ENCODE results near the gene ANAPC4. TPM values are rescaled to one million over a fixed set of nuclear protein-coding genes. Genes with fewer than 3 reads are reported as not detected.

ANAPC4 gene
- total and polyA plus RNA-seq, 12 donors = 14.0 to 95.4 (median 33.9) TPM

GRCh38 chr4:25347473-25347872 lies 29.6 kb upstream of the ANAPC4 start:
- WGBS, 4 donors = 76 to 91% (median 88%) methylated on average over 2 of the region's 2 CpGs
- DNase-seq = no peak
- TF ChIP-seq CTCF (IDR thresholded peaks at IDR 0.05) = no peak
- no peak overlapping the region for H3K4me3 ChIP-seq
- no peaks in the 10 kb centered on the region for H3K27me3 ChIP-seq
- peaks cover 0 to 3% of the 10 kb centered on the region in 2 donors for H3K36me3 ChIP-seq (replicated peaks in 1 of 2)
- H3K27ac ChIP-seq = no peak overlapping the region
- intact Hi-C loops (cut with DNase I) = no loop called here
- no peaks in the 10 kb centered on the region for H3K9me3 ChIP-seq (replicated peaks in 1 of 3)
- H3K4me1 ChIP-seq (replicated peaks in 1 of 2) = no peaks in the 10 kb centered on the region

- H3K4me3 ChIP-seq = no peak overlapping the region
- no peaks in the 10 kb centered on the region for H3K4me1 ChIP-seq (replicated peaks in 1 of 2)
- no peak overlapping the region for H3K27ac ChIP-seq
- WGBS, 4 donors = 69 to 99% (median 96%) methylated on average over 2 of the region's 2 CpGs
- peaks cover 0 to 3% of the 10 kb centered on the region in 2 donors for H3K36me3 ChIP-seq (replicated peaks in 1 of 2)
- intact Hi-C loops (cut with DNase I) = no loop called here
- TF ChIP-seq CTCF (IDR thresholded peaks at IDR 0.05) = no peak
- TF ChIP-seq POLR2A (IDR thresholded peaks at IDR 0.05) = no peak
- H3K9me3 ChIP-seq (replicated peaks in 1 of 3) = no peaks in the 10 kb centered on the region
- H3K27me3 ChIP-seq = no peaks in the 10 kb centered on the region
- no peak for DNase-seq
These were observed 29.1 kb upstream of the ANAPC4 start for GRCh38 chr4:25347971-25348370.

- no peak overlapping the region for H3K27ac ChIP-seq
- no peaks in the 10 kb centered on the region for H3K9me3 ChIP-seq (replicated peaks in 1 of 3)
- no peak overlapping the region for H3K4me3 ChIP-seq
- H3K4me1 ChIP-seq (replicated peaks in 1 of 2) = no peaks in the 10 kb centered on the region
- intact Hi-C loops (cut with DNase I) = no loop called here
- 87 to 91% (median 89%) methylated on average over 2 of the region's 2 CpGs for WGBS, 4 donors
- H3K36me3 ChIP-seq (replicated peaks in 1 of 2) = peaks cover 0 to 3% of the 10 kb centered on the region in 2 donors
- no peak for DNase-seq
- TF ChIP-seq POLR2A (IDR thresholded peaks at IDR 0.05) (no peak), CTCF (IDR thresholded peaks at IDR 0.05) (no peak)
- no peaks in the 10 kb centered on the region for H3K27me3 ChIP-seq
These were observed 26.5 kb upstream of the ANAPC4 start for GRCh38 chr4:25350561-25350960.

GRCh38 chr4:25351777-25352416 lies 25.2 kb upstream of the ANAPC4 start:
- DNase-seq = no peak
- H3K4me3 ChIP-seq = no peak overlapping the region
- H3K27me3 ChIP-seq = no peaks in the 10 kb centered on the region
- no peak for TF ChIP-seq POLR2A (IDR thresholded peaks at IDR 0.05)
- TF ChIP-seq CTCF (IDR thresholded peaks at IDR 0.05) = no peak
- H3K9me3 ChIP-seq (replicated peaks in 1 of 3) = no peaks in the 10 kb centered on the region
- 87 to 91% (median 89%) methylated on average over 4 of the region's 4 CpGs for WGBS, 4 donors
- H3K4me1 ChIP-seq (replicated peaks in 1 of 2) = no peaks in the 10 kb centered on the region
- peaks cover 0 to 3% of the 10 kb centered on the region in 2 donors for H3K36me3 ChIP-seq (replicated peaks in 1 of 2)
- H3K27ac ChIP-seq = no peak overlapping the region
- intact Hi-C loops (cut with DNase I) = no loop called here
